ENCODE results near the gene ARHGAP44. TPM values are rescaled to one million over a fixed set of nuclear protein-coding genes. Genes with fewer than 3 reads are reported as not detected.

Gene ARHGAP44
- total RNA-seq, 2 donors from 2014 or later: 0.21 TPM; not detected in 1

DNA sequence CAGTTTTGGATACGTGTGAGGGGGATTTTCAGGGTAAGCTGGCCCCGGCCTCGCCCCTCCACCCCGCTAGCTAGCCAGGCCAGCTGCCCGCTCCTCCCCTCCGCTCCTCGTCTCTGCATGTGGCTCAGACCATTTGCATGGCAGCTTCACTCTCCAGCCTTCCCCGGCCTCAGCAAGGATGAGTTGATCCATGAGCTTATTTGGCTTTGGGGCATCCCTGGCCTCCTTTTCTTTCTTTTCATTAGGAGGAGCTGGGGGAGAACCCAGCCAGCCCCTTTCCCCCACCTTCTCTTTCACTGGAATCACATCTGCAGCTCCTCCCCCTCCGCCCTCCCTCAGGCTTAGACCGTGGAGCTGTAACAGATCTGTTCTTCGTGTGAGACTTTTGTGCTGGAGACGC lies 197.8 kb downstream of the ARHGAP44 start:
- Mint-ChIP-seq H3K27ac (no peak overlapping the region), H3K4me3 (no peak overlapping the region), H3K27me3 (peaks cover 0 to 6% of the 10 kb centered on the region in 2 donors), H3K4me1 (ENCODE audit: low read depth in 2 of 2) (peaks cover 6 to 10% of the 10 kb centered on the region in 2 donors), H3K9me3 (peaks cover 4% of the 10 kb centered on the region), H3K36me3 (peaks cover 9% of the 10 kb centered on the region)
- DNase-seq (ENCODE audit: low spot score) (no peak), ATAC-seq (no peak)

- peaks cover 10% of the 10 kb centered on the region for H3K36me3 Mint-ChIP-seq
- no peaks in the 10 kb centered on the region for H3K27me3 Mint-ChIP-seq
- H3K4me1 Mint-ChIP-seq (ENCODE audit: low read depth in 2 of 2): peaks cover 0 to 2% of the 10 kb centered on the region in 2 donors
- no peaks in the 10 kb centered on the region for H3K9me3 Mint-ChIP-seq
- ATAC-seq (no peak), DNase-seq (ENCODE audit: low spot score) (no peak)
- H3K4me3 Mint-ChIP-seq: no peak overlapping the region
- H3K27ac Mint-ChIP-seq: no peak overlapping the region
Observed at GRCh38 chr17:12990041-12990808, 200.9 kb downstream of the ARHGAP44 start.

DNA sequence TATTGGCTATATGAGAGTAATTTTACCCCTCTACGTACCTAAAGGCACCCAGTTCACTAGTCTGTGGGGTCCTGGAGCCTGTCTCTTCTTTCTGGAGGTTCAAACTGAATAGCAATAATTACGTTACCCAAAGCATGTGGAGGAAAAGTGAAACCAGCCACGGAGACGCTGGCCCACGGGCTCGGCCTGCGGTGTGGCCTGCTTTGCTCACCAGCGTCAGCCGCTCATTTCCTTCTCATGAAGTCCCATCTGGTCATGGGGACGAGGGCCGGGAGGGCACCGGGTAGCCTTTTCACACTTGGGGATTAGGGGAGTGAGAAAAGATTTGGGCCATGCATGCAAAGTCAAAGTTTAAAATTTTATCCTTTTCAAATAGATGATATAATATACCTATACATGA lies 201.6 kb downstream of the ARHGAP44 start:
- ATAC-seq: no peak
- Mint-ChIP-seq H3K9me3 (no peaks in the 10 kb centered on the region), H3K36me3 (peaks cover 10% of the 10 kb centered on the region), H3K27me3 (no peaks in the 10 kb centered on the region), H3K4me3 (no peak overlapping the region), H3K4me1 (ENCODE audit: low read depth in 2 of 2) (peaks cover 0 to 2% of the 10 kb centered on the region in 2 donors), H3K27ac (no peak overlapping the region)
- no peak for DNase-seq (ENCODE audit: low spot score)

GRCh38 chr17:12992676-12993075 lies 203.4 kb downstream of the ARHGAP44 start:
- ATAC-seq (no peak), DNase-seq (ENCODE audit: low spot score) (no peak)
- H3K27me3 Mint-ChIP-seq: no peaks in the 10 kb centered on the region
- H3K9me3 Mint-ChIP-seq: no peaks in the 10 kb centered on the region
- no peak overlapping the region for H3K27ac Mint-ChIP-seq
- peaks cover 0 to 2% of the 10 kb centered on the region in 2 donors for H3K4me1 Mint-ChIP-seq (ENCODE audit: low read depth in 2 of 2)
- H3K36me3 Mint-ChIP-seq: peaks cover 18% of the 10 kb centered on the region
- H3K4me3 Mint-ChIP-seq: no peak overlapping the region

- Mint-ChIP-seq H3K9me3 (no peaks in the 10 kb centered on the region), H3K27ac (no peak overlapping the region), H3K4me3 (no peak overlapping the region), H3K36me3 (peaks cover 21% of the 10 kb centered on the region), H3K27me3 (no peaks in the 10 kb centered on the region), H3K4me1 (ENCODE audit: low read depth in 2 of 2) (peaks cover 0 to 2% of the 10 kb centered on the region in 2 donors)
- no peak for DNase-seq (ENCODE audit: low spot score)
- no peak for ATAC-seq
Observed at GRCh38 chr17:12993631-12994030, 204.3 kb downstream of the ARHGAP44 start.

- H3K27me3 Mint-ChIP-seq: no peaks in the 10 kb centered on the region
- no peak overlapping the region for H3K4me3 Mint-ChIP-seq
- no peak overlapping the region for H3K27ac Mint-ChIP-seq
- peaks cover 0 to 2% of the 10 kb centered on the region in 2 donors for H3K4me1 Mint-ChIP-seq (ENCODE audit: low read depth in 2 of 2)
- peaks cover 21% of the 10 kb centered on the region for H3K36me3 Mint-ChIP-seq
- ATAC-seq: no peak
- no peak for DNase-seq (ENCODE audit: low spot score)
- H3K9me3 Mint-ChIP-seq: no peaks in the 10 kb centered on the region
Observed at GRCh38 chr17:12994341-12995074, 205.2 kb downstream of the ARHGAP44 start.

DNA sequence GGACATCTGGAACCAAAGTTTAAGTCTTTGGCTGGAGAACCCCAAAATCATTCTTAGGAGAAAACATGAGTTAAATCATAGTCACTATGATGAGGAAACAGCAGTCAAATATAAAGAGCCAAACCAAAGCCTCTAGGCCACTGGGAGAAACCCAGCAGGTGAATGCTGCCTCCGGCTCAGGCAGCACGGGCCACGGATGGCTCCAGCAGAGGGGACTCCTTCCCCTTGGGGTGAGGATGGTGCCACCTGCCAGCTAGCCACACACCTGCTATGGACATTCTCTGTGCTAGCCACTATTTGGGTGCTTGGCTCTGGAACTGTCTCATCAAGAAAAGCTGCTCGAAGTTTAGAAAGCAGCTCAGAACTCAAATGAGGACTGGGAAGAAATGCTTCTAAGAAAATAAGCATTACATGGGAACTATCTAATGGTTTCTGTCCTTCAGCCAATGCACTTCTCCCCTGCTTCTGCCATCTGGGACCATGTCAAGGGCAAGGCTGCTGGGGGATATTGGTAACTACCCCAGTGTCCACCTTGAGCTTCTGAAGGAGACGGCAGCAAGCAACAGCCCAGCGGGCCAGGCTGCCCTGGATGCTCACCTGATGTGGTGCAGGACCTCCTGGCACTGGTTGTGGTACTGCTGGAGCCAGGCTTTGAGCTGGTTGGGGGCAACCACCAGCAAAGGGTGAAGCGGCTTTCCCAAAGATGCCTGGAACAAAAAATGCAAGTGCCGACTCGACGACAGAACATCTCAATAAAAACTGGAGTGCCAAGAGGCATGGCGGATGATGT lies 206.0 kb downstream of the ARHGAP44 start:
- H3K4me3 Mint-ChIP-seq: no peak overlapping the region
- no peaks in the 10 kb centered on the region for H3K27me3 Mint-ChIP-seq
- H3K9me3 Mint-ChIP-seq: no peaks in the 10 kb centered on the region
- no peaks in the 10 kb centered on the region for H3K4me1 Mint-ChIP-seq (ENCODE audit: low read depth in 2 of 2)
- no peak overlapping the region for H3K27ac Mint-ChIP-seq
- peaks cover 21% of the 10 kb centered on the region for H3K36me3 Mint-ChIP-seq
- no peak for ATAC-seq
- DNase-seq (ENCODE audit: low spot score): no peak

GRCh38 chr17:12995896-12996295 lies 206.6 kb downstream of the ARHGAP44 start:
- no peak overlapping the region for H3K4me3 Mint-ChIP-seq
- peaks cover 21% of the 10 kb centered on the region for H3K36me3 Mint-ChIP-seq
- ATAC-seq (no peak), DNase-seq (ENCODE audit: low spot score) (no peak)
- no peaks in the 10 kb centered on the region for H3K9me3 Mint-ChIP-seq
- no peak overlapping the region for H3K27ac Mint-ChIP-seq
- no peaks in the 10 kb centered on the region for H3K27me3 Mint-ChIP-seq
- H3K4me1 Mint-ChIP-seq (ENCODE audit: low read depth in 2 of 2): no peaks in the 10 kb centered on the region

GRCh38 chr17:12996357-12996756 lies 207.1 kb downstream of the ARHGAP44 start:
- no peak overlapping the region for H3K4me3 Mint-ChIP-seq
- H3K27me3 Mint-ChIP-seq: no peaks in the 10 kb centered on the region
- ATAC-seq (no peak), DNase-seq (ENCODE audit: low spot score) (no peak)
- H3K27ac Mint-ChIP-seq: no peak overlapping the region
- no peaks in the 10 kb centered on the region for H3K9me3 Mint-ChIP-seq
- H3K36me3 Mint-ChIP-seq: peaks cover 20% of the 10 kb centered on the region
- no peaks in the 10 kb centered on the region for H3K4me1 Mint-ChIP-seq (ENCODE audit: low read depth in 2 of 2)

DNA sequence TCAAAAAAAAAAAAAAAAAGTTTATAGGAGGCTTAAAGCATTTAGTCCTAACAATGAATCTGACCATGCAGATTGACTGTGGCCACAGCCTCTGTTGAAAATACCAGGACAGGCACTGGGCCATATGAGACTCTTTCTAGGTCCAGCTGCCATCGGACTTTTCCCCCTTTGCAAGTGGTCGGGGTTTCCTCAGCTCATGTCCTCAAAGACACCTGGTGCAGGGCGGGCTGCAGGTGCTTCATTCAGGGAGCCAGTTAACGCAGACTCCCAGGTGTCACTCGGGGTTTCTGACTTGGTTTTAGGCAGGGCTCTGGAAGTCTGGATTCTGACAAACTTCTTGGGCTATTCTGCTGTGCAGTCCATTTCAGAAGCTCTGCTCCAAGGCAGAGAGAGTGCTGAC lies 207.6 kb downstream of the ARHGAP44 start:
- no peaks in the 10 kb centered on the region for H3K4me1 Mint-ChIP-seq (ENCODE audit: low read depth in 2 of 2)
- H3K27me3 Mint-ChIP-seq: no peaks in the 10 kb centered on the region
- H3K36me3 Mint-ChIP-seq: peaks cover 14% of the 10 kb centered on the region
- no peak overlapping the region for H3K4me3 Mint-ChIP-seq
- H3K27ac Mint-ChIP-seq: no peak overlapping the region
- H3K9me3 Mint-ChIP-seq: no peaks in the 10 kb centered on the region
- no peak for ATAC-seq
- DNase-seq (ENCODE audit: low spot score): no peak

GRCh38 chr17:12998461-12998860 lies 209.2 kb downstream of the ARHGAP44 start:
- no peaks in the 10 kb centered on the region for H3K4me1 Mint-ChIP-seq (ENCODE audit: low read depth in 2 of 2)
- DNase-seq (ENCODE audit: low spot score) (no peak), ATAC-seq (no peak)
- no peaks in the 10 kb centered on the region for H3K27me3 Mint-ChIP-seq
- no peaks in the 10 kb centered on the region for H3K9me3 Mint-ChIP-seq
- no peak overlapping the region for H3K4me3 Mint-ChIP-seq
- peaks cover 11% of the 10 kb centered on the region for H3K36me3 Mint-ChIP-seq
- H3K27ac Mint-ChIP-seq: no peak overlapping the region

DNA sequence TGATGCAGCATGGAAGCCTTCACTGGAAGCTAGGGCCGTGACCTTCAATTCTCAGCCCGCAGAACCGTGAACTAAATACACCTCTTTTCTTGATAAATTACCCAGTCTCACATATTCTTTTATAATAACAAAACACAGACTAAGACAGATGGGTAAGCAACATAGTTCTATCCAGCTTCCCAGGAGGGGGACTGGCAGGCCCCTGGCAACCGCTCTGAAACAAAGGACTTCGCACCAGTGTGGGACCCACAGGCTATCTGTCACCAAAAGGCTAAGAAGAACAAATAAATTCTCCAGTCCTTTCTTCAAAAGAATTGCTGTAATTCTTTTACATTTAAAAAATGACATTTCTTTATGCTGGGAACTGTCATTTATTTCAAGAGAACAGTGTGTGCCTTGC lies 209.6 kb downstream of the ARHGAP44 start:
- Mint-ChIP-seq H3K27ac (no peak overlapping the region), H3K27me3 (no peaks in the 10 kb centered on the region), H3K4me1 (ENCODE audit: low read depth in 2 of 2) (peaks cover 0 to 2% of the 10 kb centered on the region in 2 donors), H3K36me3 (peaks cover 12% of the 10 kb centered on the region), H3K4me3 (no peak overlapping the region), H3K9me3 (no peaks in the 10 kb centered on the region)
- ATAC-seq (no peak), DNase-seq (ENCODE audit: low spot score) (no peak)

DNA sequence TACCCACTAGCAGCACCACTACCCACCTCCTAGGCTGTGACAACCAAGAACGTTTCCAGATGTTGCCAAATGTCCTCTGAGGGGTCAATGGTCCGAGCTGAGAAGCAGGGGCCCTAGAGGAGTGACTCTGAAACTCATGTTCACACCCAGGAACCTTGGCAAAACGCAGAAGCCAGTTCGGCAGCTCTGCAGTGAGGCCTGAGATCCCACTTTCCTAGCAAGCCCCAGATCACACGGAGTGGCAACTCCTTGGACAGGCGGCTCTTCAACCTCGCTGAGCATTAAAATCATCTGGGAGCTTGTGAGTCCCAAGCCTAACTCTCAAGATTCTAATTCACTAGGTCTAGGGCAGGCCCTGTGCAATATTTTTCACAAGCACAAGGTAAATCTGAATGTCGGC lies 211.3 kb downstream of the ARHGAP44 start:
- H3K9me3 Mint-ChIP-seq: no peaks in the 10 kb centered on the region
- peaks cover 20% of the 10 kb centered on the region for H3K36me3 Mint-ChIP-seq
- DNase-seq (ENCODE audit: low spot score) (peak; percentile 26), ATAC-seq (no peak)
- H3K4me3 Mint-ChIP-seq: no peak overlapping the region
- no peak overlapping the region for H3K27ac Mint-ChIP-seq
- no peaks in the 10 kb centered on the region for H3K27me3 Mint-ChIP-seq
- peaks cover 0 to 5% of the 10 kb centered on the region in 2 donors for H3K4me1 Mint-ChIP-seq (ENCODE audit: low read depth in 2 of 2)

Data from natural killer cell treated with Interleukin-12 subunit alpha and Interleukin-12 subunit beta and Interleukin-15 and Interleukin-18, amount 100 ng/mL, for 72 hours (primary cell).